SK-N-MC (cell line): ENCODE results near the gene UGT1A10.

Experiments used
- DNase-seq: peaks from one replicate; pipeline ENCODE4 v3.0.0-alpha.2; 2011; ENCODE audit warnings: low read depth, low spot score
- H3K27ac ChIP-seq: fragments of 200-600 bp; sonication (generic); 2 replicates; pipeline ENCODE4 v1.5.1; 2016; ENCODE audit warnings: mixed run types
- H3K36me3 ChIP-seq: fragments of 200-600 bp; sonication (generic); 2 replicates; pipeline ENCODE4 v1.6.1; 2017; ENCODE audit warnings: antibody characterized with exemption, low read length, mixed read lengths; ENCODE audit not compliant: insufficient read depth
- H3K4me3 ChIP-seq: fragments of 200-600 bp; sonication (generic); 2 replicates; pipeline ENCODE4 v1.5.1; 2016
- H3K9ac ChIP-seq: fragments of 200-600 bp; sonication (generic); 2 replicates; pipeline ENCODE4 v1.8.0; 2017; ENCODE audit warnings: mixed run types, mixed read lengths; ENCODE audit not compliant: insufficient read length
- H3K9me3 ChIP-seq: fragments of 200-600 bp; sonication (generic); 2 replicates; pipeline ENCODE4 v1.6.1; 2017; ENCODE audit warnings: low read depth, mild to moderate bottlenecking, antibody characterized with exemption, low read length, moderate library complexity, mixed read lengths
- EZH2 ChIP-seq: fragments of 200-600 bp; sonication (generic); IDR thresholded peaks from one replicate; pipeline ENCODE4 v1.6.1; 2017; ENCODE audit warnings: antibody characterized with exemption
- FOXP2 ChIP-seq: optimal IDR thresholded peaks from 2 replicates; pipeline ENCODE3; 2011; ENCODE audit warnings: mild to moderate bottlenecking, moderate library complexity; ENCODE audit not compliant: insufficient read depth; ENCODE audit errors: extremely low read length, control extremely low read depth
- POLR2AphosphoS5 ChIP-seq: IDR thresholded peaks from 2 replicates; pipeline ENCODE4 v1.6.1; 2012; ENCODE audit warnings: mild to moderate bottlenecking, low read depth, low read length, borderline replicate concordance

The UGT1A10 gene

DNA sequence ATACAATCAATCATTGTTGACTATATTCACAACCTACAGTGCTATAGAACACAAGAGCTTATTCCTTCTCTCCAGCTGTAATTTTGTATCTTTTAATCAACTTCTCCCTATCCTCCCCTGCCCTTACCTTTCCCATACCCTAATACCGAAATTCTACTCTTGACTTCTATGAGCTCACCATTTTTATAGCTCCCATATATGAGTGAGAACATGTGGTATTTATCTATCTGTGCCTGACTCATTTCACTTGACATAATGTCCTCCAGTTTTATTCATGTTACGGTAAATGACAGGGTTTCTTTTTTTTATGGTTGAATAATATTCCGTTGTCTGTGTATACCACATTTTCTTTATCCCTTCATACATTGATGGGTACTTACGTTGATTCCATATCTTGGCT, 144.5 kb downstream of the UGT1A10 start:
- Histone ChIP-seq H3K4me3 (no peak overlapping the region), H3K36me3 (no peaks in the 10 kb centered on the region), H3K9me3 (peaks cover 4% of the 10 kb centered on the region; the same call in 1 of the 2 replicates), H3K9ac (no peak overlapping the region), H3K27ac (no peak overlapping the region)
- no peak for DNase-seq
- TF ChIP-seq FOXP2 (no peak), EZH2 (no peak), POLR2AphosphoS5 (no peak)

DNA sequence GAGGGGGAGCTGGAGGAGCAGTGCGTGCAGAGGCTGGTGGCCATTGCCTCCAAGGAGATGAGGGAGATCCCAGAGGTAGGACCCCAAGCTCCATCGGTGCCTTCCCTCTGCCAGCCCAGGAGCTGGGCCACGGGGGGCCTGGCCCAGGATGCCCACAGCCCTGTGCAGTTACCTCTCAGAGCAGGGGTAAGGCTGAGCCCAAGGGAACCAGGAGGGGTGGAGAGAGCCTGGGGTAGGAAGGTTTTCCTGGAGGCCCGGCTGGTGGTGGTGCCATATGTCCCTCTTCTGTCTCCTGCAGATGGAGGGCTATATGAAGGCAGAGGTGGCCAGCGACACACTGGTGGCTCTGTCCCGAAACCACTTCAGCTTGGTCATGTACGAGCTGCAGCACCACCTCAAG, 153.3 kb downstream of the UGT1A10 start:
- H3K9ac ChIP-seq = no peak overlapping the region
- DNase-seq = no peak
- H3K9me3 ChIP-seq = no peaks in the 10 kb centered on the region; the same call in 1 of the 2 replicates
- H3K27ac ChIP-seq = peak overlapping the region; percentile 82
- H3K4me3 ChIP-seq = no peak overlapping the region
- H3K36me3 ChIP-seq = peaks cover 5% of the 10 kb centered on the region; the same call in 1 of the 2 replicates
- TF ChIP-seq EZH2 = no peak
- TF ChIP-seq POLR2AphosphoS5 = no peak
- TF ChIP-seq FOXP2 = no peak

DNA sequence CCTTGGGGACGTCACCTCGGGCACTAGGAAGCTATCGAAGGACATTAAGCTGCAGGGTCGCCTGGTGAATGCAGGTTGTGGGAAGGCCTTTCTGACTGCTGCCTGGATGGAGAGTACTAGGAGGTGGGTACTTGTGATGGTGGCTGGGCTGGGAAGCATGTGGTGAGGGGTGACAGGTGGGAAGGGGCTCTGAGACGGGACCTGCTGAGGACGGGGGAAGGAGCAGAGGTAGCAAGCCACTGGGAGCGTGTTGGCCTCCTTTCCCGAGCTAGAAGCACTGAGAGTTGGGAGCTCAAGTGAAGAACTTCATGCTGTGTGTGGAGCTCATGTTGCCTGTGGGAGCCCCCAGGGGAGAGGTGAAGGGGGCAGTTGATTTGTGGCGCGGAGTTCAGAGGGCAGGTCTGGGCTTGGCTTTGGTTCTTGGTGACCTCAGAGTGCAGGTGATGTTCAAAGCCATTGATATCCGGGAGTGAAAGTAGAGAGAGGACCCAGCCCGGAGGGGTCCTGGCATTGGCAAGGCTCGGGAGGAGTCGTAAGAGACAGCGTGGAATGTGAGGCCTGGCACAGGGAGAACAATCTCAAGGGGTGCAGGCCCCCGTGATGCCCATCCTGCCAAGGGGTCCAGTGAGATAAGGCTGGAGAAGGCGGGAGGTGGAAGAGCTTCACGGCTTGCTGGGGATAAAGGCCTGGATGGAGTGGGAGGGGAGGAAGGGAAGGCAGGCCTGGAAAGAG, 155.1 kb downstream of the UGT1A10 start:
- Histone ChIP-seq H3K27ac (peak overlapping the region; percentile 69), H3K9ac (peak overlapping the region; percentile 53), H3K4me3 (peak overlapping the region; percentile 67), H3K36me3 (peaks cover 7% of the 10 kb centered on the region; the same call in 1 of the 2 replicates), H3K9me3 (no peaks in the 10 kb centered on the region; the same call in 1 of the 2 replicates)
- no peak for DNase-seq
- TF ChIP-seq POLR2AphosphoS5 (no peak), FOXP2 (no peak), EZH2 (no peak)

DNA sequence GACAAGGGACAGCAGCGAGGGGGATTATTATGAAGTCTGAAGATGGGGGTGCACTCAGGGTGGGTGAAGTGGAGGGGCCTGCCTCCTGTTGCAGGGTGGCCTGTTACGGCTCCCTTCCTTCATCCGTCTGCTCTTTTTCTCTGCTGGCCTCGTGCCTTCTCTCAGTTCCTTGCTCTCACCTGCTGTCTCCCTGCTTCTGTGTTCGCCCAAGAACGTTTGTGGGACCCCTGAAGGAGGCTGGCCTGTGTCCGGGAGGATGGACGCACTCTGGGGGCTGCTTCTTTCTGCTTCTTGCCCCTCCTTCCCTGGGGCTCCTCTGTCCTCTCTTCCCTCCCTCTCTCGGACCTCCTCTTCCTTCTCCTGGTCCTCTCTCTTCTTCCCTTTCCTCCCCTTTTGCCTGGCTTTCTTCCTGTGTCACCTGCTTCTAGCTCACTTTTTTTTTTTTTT, 155.7 kb downstream of the UGT1A10 start:
- H3K4me3 ChIP-seq = peak overlapping the region; percentile 67
- peak overlapping the region; percentile 53 for H3K9ac ChIP-seq
- TF ChIP-seq EZH2 (no peak), POLR2AphosphoS5 (no peak)
- DNase-seq = no peak
- no peak overlapping the region for H3K27ac ChIP-seq
- no peaks in the 10 kb centered on the region for H3K9me3 ChIP-seq
- H3K36me3 ChIP-seq = peaks cover 7% of the 10 kb centered on the region; the same call in 1 of the 2 replicates

DNA sequence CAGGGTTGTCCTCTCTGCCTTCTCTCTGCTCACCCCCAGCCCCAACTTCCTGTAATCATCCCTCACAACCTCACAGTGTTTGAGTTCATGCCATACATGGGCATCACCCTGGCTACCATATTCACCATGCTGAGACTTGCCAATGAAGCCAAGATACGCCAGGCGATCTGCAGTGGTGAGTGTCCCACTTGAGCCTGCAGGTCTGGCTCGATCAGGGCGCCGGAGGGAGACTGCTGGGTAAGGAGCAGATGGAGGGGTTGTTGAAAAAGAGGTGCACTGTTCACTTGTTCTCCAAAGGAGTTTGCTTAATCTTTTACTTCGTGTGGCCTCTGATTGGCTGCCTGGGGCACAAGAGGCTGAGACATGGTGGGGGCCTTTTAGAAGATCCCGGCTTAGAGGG, 156.5 kb downstream of the UGT1A10 start:
- H3K27ac ChIP-seq = no peak overlapping the region
- no peak for TF ChIP-seq EZH2
- no peak for TF ChIP-seq FOXP2
- no peak for TF ChIP-seq POLR2AphosphoS5
- peak overlapping the region; percentile 67 for H3K4me3 ChIP-seq
- DNase-seq = no peak
- H3K9me3 ChIP-seq = no peaks in the 10 kb centered on the region
- H3K9ac ChIP-seq = no peak overlapping the region
- H3K36me3 ChIP-seq = peaks cover 7% of the 10 kb centered on the region; the same call in 1 of the 2 replicates

DNA sequence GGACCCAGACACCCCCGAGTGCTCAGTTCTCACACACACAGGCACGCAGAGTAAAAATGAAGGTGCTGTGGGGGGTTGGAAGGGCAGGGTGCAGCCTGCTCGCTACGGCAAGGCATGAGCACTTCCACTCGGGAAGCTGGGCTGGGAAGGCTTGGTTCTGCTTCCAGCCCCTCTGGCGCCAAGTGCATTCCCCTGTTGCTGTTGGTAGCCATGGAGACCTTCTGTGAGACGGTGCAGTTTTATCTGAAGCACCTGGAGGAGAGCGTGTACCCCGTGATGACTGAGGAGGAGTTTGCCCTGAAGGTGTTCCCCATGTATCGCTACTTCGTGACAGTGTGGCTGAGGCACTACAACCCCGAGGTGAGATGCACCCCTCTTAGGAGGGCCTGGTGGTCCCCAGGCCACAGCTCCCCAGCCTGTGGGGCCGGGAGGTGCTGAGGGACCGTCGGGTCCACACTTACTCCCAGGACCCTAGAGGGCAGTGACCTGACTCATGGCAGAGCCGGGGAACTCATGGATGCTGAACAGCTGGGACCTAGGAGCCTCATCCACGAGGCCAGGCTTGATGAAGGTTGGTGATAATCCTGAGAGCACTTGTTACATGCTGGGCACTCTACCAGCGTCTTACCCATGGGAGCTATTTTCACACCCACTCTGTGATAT, 157.3 kb downstream of the UGT1A10 start:
- TF ChIP-seq POLR2AphosphoS5 (no peak), EZH2 (no peak), FOXP2 (no peak)
- Histone ChIP-seq H3K36me3 (peaks cover 7% of the 10 kb centered on the region; the same call in 1 of the 2 replicates), H3K9me3 (no peaks in the 10 kb centered on the region), H3K4me3 (peak overlapping the region; percentile 67), H3K27ac (no peak overlapping the region), H3K9ac (no peak overlapping the region)
- DNase-seq = no peak

DNA sequence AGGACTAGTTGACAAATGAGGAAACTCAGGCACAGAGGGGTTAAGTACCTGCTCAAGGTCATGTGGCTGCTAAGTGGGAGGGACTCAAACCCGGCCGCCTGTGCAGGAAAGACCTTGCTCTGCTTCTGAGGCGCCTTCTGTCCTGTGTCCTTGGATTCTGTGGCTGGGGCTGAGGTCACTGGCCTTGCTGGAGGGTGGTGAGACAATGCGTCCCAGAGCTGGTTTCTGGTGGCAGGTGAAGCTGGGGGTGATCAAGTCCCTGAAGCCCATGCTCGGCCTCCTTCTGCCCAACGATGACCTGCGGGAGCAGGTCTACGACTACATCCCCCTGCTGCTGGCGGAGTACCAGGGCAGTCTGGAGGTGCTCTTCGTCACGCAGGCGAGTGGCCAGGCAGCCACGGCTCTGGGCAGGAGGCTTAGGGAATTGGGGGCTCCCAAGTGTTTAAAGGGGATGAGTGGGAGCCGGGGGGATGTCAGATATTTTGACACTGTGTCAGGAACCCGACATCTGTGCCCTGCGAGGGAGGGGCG, 157.9 kb downstream of the UGT1A10 start:
- no peak overlapping the region for H3K27ac ChIP-seq
- DNase-seq = no peak
- TF ChIP-seq FOXP2 (no peak), POLR2AphosphoS5 (no peak), EZH2 (no peak)

DNA sequence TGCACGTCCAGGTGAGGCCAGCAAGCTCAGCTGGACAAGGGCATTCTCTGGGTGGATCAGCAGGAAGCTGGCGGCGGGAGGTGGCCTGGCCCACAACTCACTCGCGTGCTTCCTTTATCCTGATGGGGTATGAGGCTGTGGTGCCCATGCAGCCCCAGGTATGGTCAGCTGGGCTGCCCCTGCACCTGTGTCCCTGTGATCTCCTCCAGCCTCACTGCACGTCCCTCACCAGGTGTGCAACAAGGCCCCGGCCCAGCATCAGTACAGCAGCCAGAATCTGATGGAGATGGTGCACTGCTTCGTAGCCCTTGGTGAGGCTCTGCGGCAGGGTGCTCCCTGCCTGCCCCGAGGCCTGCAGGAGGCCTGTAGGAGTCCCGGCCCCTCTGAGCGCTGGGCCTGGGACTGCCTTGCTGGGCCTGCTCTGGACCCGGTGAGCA, 159.5 kb downstream of the UGT1A10 start:
- DNase-seq = no peak
- no peaks in the 10 kb centered on the region for H3K9me3 ChIP-seq
- peaks cover 7% of the 10 kb centered on the region; the same call in 1 of the 2 replicates for H3K36me3 ChIP-seq
- H3K27ac ChIP-seq = no peak overlapping the region
- TF ChIP-seq EZH2 = no peak
- TF ChIP-seq FOXP2 = no peak
- no peak for TF ChIP-seq POLR2AphosphoS5
- H3K4me3 ChIP-seq = no peak overlapping the region
- no peak overlapping the region for H3K9ac ChIP-seq

More for the DNA sequence above, 157.9 kb downstream of the UGT1A10 start:
- peaks cover 7% of the 10 kb centered on the region; the same call in 1 of the 2 replicates for H3K36me3 ChIP-seq
- H3K9ac ChIP-seq = no peak overlapping the region
- H3K9me3 ChIP-seq = no peaks in the 10 kb centered on the region
- no peak overlapping the region for H3K4me3 ChIP-seq
